CD4-positive, alpha-beta T cell (primary cell): ENCODE measurements around the gene PTPN3. TPM values are rescaled to one million over a fixed set of nuclear protein-coding genes. Genes with fewer than 3 reads are reported as not detected.

ENCODE experiments used
- ATAC-seq: fragments of 200-7000 bp; cut with Tn5 transposase; one replicate; pipeline ENCODE4 v1.10.0; 2022; ENCODE audit warnings: mild to moderate bottlenecking; ENCODE audit not compliant: poor library complexity
- CTCF ChIA-PET: fragments of 350-600 bp; sonication (Branson Sonifier 250); formaldehyde crosslinking; loops from one replicate; lab custom pipeline; 2021; ENCODE audit warnings: antibody characterized with exemption, inconsistent platforms; lab: Charles Lee
- POLR2A ChIA-PET: fragments of 350-600 bp; sonication (Branson Sonifier 250); formaldehyde crosslinking; loops from one replicate; lab custom pipeline; 2021; ENCODE audit warnings: antibody characterized with exemption, inconsistent platforms; lab: Charles Lee
- DNase-seq, 14 experiments: peaks; one replicate each; pipeline ENCODE4 v3.0.0-alpha.2; 2013 to 2020; ENCODE audit warnings: mixed read lengths in 2 of 14
- H3K27ac ChIP-seq, 2 donors: one replicate each; pipeline versions ENCODE4 v1.5.1 to v1.7.0; 2013; ENCODE audit warnings: low read length in 2 of 2, low read depth in 1 of 2, mild to moderate bottlenecking in 1 of 2
- H3K27me3 ChIP-seq, 2 experiments: 1 replicate in 1 of 2; 2 replicates in 1 of 2; pipeline versions ENCODE4 v1.6.1 to v1.7.0; 2013; ENCODE audit warnings: low read length in 2 of 2, control low read depth in 1 of 2, mild to moderate bottlenecking in 1 of 2, moderate library complexity in 1 of 2; ENCODE audit not compliant: insufficient read depth in 2 of 2, control insufficient read depth in 1 of 2
- H3K36me3 ChIP-seq: one replicate; pipeline ENCODE4 v1.6.1; 2013; ENCODE audit warnings: low read length, control low read depth; ENCODE audit not compliant: insufficient read depth
- H3K4me1 ChIP-seq: one replicate; pipeline ENCODE4 v1.6.1; 2013; ENCODE audit warnings: low read length, control low read depth; ENCODE audit not compliant: insufficient read depth
- H3K4me3 ChIP-seq: one replicate; pipeline ENCODE4 v1.5.1; 2013; ENCODE audit warnings: mild to moderate bottlenecking, low read length, moderate library complexity
- H3K9me3 ChIP-seq, 2 experiments: 1 replicate in 1 of 2; 2 replicates in 1 of 2; pipeline versions ENCODE4 v1.6.1 to v1.7.0; 2013; ENCODE audit warnings: low read length in 2 of 2, mild to moderate bottlenecking in 2 of 2, control low read depth in 1 of 2, moderate library complexity in 1 of 2; ENCODE audit not compliant: control insufficient read depth in 1 of 2, insufficient read depth in 1 of 2
- H3K27ac Mint-ChIP-seq: one replicate; pipeline ENCODE4 v1.8.0; 2020; ENCODE audit warnings: mixed read lengths
- H3K27me3 Mint-ChIP-seq: one replicate; pipeline ENCODE4 v1.8.0; 2021; ENCODE audit warnings: mixed read lengths
- H3K36me3 Mint-ChIP-seq: one replicate; pipeline ENCODE4 v1.8.0; 2021; ENCODE audit warnings: low read depth, mixed read lengths
- H3K4me1 Mint-ChIP-seq: one replicate; pipeline ENCODE4 v1.8.0; 2021; ENCODE audit warnings: low read depth, mixed read lengths
- H3K4me3 Mint-ChIP-seq: one replicate; pipeline ENCODE4 v1.8.0; 2020; ENCODE audit warnings: mild to moderate bottlenecking, mixed read lengths
- H3K9me3 Mint-ChIP-seq: one replicate; pipeline ENCODE4 v1.8.0; 2020; ENCODE audit warnings: mixed read lengths
- intact Hi-C, 2 experiments: fragments of 100-400 bp; cut with DNase I in 1 of 2; cut with micrococcal nuclease in 1 of 2; formaldehyde crosslinking; loops; one replicate each; pipeline versions ENCODE4 v1.15.1 to v1.9.0; 2023 to 2025; cut with DNase I, micrococcal nuclease
- total RNA-seq, 174 experiments: library from RNA in 2 of 174; stranded (reverse) in 2 of 174; gene quantifications; one replicate each; pipeline ENCODE4 v1.2.3 and lab custom pipeline; 2021 to 2026
- TF ChIP-seq, protein P1 (sequence below): fragments of 200-600 bp; IDR thresholded peaks from one replicate; pipeline ENCODE4 v1.8.0; 2022; ENCODE audit warnings: antibody characterized with exemption, mild to moderate bottlenecking

Gene PTPN3
- total RNA-seq, 2 experiments from 2014 or later: not detected

DNA sequence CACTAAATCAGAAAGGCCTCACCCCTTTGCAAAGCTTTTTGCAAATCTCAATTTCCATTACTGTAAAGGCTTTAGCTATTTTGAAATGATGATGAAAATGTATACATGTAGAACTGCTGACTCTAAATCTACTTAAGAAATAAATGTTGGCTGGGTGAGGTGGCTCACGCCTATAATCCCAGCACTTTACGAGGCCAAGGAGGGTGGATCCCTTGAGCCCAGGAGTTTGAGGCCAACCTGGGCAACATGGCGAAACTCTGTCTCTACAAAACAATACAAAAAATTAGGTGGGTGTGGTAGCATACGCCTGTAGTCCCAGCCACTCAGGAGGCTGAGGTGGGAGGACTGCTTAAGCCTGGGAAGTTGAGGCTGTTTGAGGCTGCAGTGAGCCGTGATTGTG is 64.6 kb downstream of the PTPN3 start:
- H3K27ac Mint-ChIP-seq: no peak overlapping the region
- H3K4me3 Mint-ChIP-seq: no peak overlapping the region
- no peak for DNase-seq
- Histone ChIP-seq H3K27me3 (peaks cover 3 to 5% of the 10 kb centered on the region in 2 experiments), H3K27ac (no peak overlapping the region), H3K4me1 (no peaks in the 10 kb centered on the region), H3K36me3 (no peaks in the 10 kb centered on the region), H3K4me3 (no peak overlapping the region), H3K9me3 (no peaks in the 10 kb centered on the region)
- peaks cover 23% of the 10 kb centered on the region for H3K27me3 Mint-ChIP-seq
- ChIA-PET CTCF (no interaction called here), POLR2A (no interaction called here)
- no peaks in the 10 kb centered on the region for H3K4me1 Mint-ChIP-seq
- TF ChIP-seq, protein P1, sequence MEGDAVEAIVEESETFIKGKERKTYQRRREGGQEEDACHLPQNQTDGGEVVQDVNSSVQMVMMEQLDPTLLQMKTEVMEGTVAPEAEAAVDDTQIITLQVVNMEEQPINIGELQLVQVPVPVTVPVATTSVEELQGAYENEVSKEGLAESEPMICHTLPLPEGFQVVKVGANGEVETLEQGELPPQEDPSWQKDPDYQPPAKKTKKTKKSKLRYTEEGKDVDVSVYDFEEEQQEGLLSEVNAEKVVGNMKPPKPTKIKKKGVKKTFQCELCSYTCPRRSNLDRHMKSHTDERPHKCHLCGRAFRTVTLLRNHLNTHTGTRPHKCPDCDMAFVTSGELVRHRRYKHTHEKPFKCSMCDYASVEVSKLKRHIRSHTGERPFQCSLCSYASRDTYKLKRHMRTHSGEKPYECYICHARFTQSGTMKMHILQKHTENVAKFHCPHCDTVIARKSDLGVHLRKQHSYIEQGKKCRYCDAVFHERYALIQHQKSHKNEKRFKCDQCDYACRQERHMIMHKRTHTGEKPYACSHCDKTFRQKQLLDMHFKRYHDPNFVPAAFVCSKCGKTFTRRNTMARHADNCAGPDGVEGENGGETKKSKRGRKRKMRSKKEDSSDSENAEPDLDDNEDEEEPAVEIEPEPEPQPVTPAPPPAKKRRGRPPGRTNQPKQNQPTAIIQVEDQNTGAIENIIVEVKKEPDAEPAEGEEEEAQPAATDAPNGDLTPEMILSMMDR: no peak
- H3K9me3 Mint-ChIP-seq: no peaks in the 10 kb centered on the region
- no peaks in the 10 kb centered on the region for H3K36me3 Mint-ChIP-seq
- no peak for ATAC-seq
- intact Hi-C loops: no loop called here

DNA sequence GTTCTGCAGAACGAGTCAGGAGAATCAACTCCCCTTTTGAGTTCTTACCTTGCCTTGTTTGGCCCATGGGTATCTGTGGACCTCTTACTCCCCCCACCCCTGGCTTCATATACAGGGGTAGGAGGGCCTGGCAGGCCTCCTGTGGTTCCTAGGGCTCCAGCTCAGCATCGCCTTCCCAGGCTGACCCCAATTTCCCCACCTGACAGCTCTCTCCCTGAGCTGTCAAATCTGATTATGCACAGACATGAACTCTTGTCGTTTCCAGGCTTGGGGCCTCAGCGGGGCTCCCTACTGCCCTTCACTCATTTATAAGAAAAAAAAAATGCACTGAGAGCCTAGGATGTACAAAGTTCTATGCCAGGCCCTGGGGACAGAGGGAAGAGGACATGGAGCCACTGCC is 67.9 kb downstream of the PTPN3 start:
- ATAC-seq: no peak
- H3K4me1 ChIP-seq: no peaks in the 10 kb centered on the region
- Mint-ChIP-seq H3K36me3 (no peaks in the 10 kb centered on the region), H3K27ac (no peak overlapping the region), H3K9me3 (no peaks in the 10 kb centered on the region), H3K27me3 (peaks cover 11% of the 10 kb centered on the region), H3K4me1 (no peaks in the 10 kb centered on the region), H3K4me3 (no peak overlapping the region)
- H3K27ac ChIP-seq: no peak overlapping the region
- no peaks in the 10 kb centered on the region for H3K36me3 ChIP-seq
- H3K27me3 ChIP-seq: no peaks in the 10 kb centered on the region
- TF ChIP-seq, protein P1: no peak
- intact Hi-C loops: no loop called here
- no peaks in the 10 kb centered on the region for H3K9me3 ChIP-seq
- H3K4me3 ChIP-seq: no peak overlapping the region
- DNase-seq: no peak
- POLR2A ChIA-PET: no interaction called here
- CTCF ChIA-PET: no interaction called here

DNA sequence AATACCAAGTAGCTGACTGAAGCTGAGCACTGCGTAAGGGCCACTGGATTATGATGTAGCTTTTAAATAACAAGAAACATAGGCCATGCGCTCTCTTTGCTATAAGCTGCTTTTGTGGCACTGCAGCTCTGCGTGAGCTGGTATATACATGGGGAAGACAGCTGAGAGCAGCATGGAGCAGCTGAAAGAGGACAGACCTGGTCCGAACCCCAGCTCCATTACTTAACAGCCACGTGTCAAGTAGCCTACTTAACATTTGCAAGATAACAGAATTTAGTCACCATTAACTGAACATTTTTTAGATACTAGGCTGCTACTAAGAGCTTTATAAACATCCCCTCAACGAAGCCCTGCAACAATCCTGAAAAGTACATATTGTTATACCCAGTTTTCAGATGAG is 69.3 kb downstream of the PTPN3 start:
- Mint-ChIP-seq H3K27ac (no peak overlapping the region), H3K4me1 (no peaks in the 10 kb centered on the region), H3K27me3 (peaks cover 6% of the 10 kb centered on the region), H3K9me3 (no peaks in the 10 kb centered on the region), H3K4me3 (no peak overlapping the region), H3K36me3 (no peaks in the 10 kb centered on the region)
- ATAC-seq (no peak), DNase-seq (no peak)
- H3K9me3 ChIP-seq: no peaks in the 10 kb centered on the region
- ChIA-PET POLR2A (no interaction called here), CTCF (interaction anchor here (0.6 kb wide), 1 partner anchor 1839 kb away, joined by 4 read pairs; no protein-coding TSS in a partner anchor)
- H3K27me3 ChIP-seq: no peaks in the 10 kb centered on the region
- no peak overlapping the region for H3K27ac ChIP-seq
- H3K4me3 ChIP-seq: no peak overlapping the region
- no peaks in the 10 kb centered on the region for H3K36me3 ChIP-seq
- H3K4me1 ChIP-seq: no peaks in the 10 kb centered on the region
- TF ChIP-seq, protein P1: no peak
- intact Hi-C loops: no loop called here
